AG04449 (cell line): ENCODE results near the gene OR2A2.
"Not testable (repeated sequence)": the region's sequence is repeated elsewhere in the genome, so short reads cannot be mapped to it uniquely, and the experiment has no call there.

ENCODE experiments used
- CTCF ChIA-PET: fragments of 350-600 bp; formaldehyde crosslinking; extraction: SDS; loops from one replicate; lab custom pipeline; 2021; ENCODE audit warnings: antibody characterized with exemption; lab: Yijun Ruan, JAX
- POLR2A ChIA-PET: fragments of 400-600, 350-600 bp; formaldehyde crosslinking; extraction: SDS; loops from one replicate; lab custom pipeline; 2020; ENCODE audit warnings: antibody characterized with exemption, inconsistent platforms; lab: Yijun Ruan, JAX
- DNase-seq: peaks from one replicate; pipeline ENCODE4 v3.0.0-alpha.2; 2010; ENCODE audit warnings: low read depth, low spot score
- H3K4me3 ChIP-seq: 2 replicates; pipeline ENCODE4 v1.5.1; 2011; ENCODE audit warnings: low read depth, mild to moderate bottlenecking, control low read depth, low read length
- CTCF ChIP-seq: IDR thresholded peaks from one replicate; pipeline ENCODE4 v1.5.1; 2011; ENCODE audit warnings: mild to moderate bottlenecking, moderate library complexity, low read length, control low read depth, inconsistent platforms; ENCODE audit not compliant: insufficient read depth; ENCODE audit errors: missing control alignments

The OR2A2 gene

DNA sequence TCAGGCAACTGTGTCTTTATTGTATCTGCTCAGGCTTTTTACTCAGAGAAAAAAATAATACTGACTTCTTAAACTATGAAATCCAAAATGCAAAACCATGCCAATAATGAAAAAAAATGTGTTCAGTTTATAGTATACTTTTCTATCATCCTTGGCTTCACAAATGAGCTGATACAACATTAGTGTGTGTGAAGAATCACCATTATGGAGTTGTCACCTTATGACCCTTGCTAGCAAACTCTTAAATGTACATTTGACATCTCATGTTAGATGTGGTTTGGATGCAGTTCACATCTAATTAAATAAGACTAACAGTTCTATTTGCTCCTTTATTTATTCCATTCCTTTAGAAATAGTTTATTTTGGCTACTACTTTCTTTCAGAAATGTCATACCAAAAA lies 4.2 kb upstream of the OR2A2 start:
- CTCF ChIA-PET: no interaction called here
- POLR2A ChIA-PET: no interaction called here
- DNase-seq: no peak
- TF ChIP-seq CTCF: no peak
- H3K4me3 ChIP-seq: no peak overlapping the region

GRCh38 chr7:144110272-144110671 lies 889 bp downstream of the OR2A2 start:
- no peak overlapping the region for H3K4me3 ChIP-seq
- TF ChIP-seq CTCF: no peak
- ChIA-PET CTCF (interaction anchor here (1.2 kb wide), 1 partner anchor 18 kb away, joined by 3 read pairs; no protein-coding TSS in a partner anchor), POLR2A (no interaction called here)
- no peak for DNase-seq

- ChIA-PET POLR2A (no interaction called here), CTCF (interaction anchor here (2.2 kb wide), 1 partner anchor 14 kb away, joined by 7 read pairs; no protein-coding TSS in a partner anchor)
- H3K4me3 ChIP-seq: no peak overlapping the region
- DNase-seq: no peak
- TF ChIP-seq CTCF: no peak
Measured at GRCh38 chr7:144113651-144114050, 4.3 kb downstream of the OR2A2 start.

DNA sequence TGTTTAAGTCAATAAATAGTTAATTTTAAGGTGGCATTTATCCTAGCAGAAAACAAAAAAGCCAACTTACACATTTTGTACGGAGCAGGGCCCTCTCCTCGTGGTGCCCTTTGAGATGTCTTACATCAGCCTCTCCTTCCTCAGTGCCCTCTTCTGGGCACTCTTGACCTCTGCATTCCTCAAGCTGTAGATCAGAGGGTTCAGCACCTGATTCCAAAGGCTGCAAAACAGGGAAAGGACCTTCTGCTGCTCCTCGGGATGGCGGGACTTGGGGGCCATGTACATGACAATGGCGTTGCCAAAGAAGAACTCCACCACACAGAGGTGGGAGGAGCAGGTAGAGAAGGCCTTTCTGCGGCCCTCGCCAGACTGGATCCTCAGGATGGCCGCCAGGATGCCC lies 9.0 kb downstream of the OR2A2 start:
- ChIA-PET POLR2A (no interaction called here), CTCF (no interaction called here)
- no peak overlapping the region for H3K4me3 ChIP-seq
- DNase-seq: no peak
- no peak for TF ChIP-seq CTCF

- no peak for TF ChIP-seq CTCF
- DNase-seq: no peak
- ChIA-PET CTCF (no interaction called here), POLR2A (no interaction called here)
- H3K4me3 ChIP-seq: no peak within 1 kb of the TSS
Measured at GRCh38 chr7:144122876-144123275, 13.5 kb downstream of the OR2A2 start, which contains the start of gene OR2A14. Gene OR2A14, plus strand, starts transcription at chr7:144123176. Its CDS starts 5,937 bp downstream, at chr7:144129113.

DNA sequence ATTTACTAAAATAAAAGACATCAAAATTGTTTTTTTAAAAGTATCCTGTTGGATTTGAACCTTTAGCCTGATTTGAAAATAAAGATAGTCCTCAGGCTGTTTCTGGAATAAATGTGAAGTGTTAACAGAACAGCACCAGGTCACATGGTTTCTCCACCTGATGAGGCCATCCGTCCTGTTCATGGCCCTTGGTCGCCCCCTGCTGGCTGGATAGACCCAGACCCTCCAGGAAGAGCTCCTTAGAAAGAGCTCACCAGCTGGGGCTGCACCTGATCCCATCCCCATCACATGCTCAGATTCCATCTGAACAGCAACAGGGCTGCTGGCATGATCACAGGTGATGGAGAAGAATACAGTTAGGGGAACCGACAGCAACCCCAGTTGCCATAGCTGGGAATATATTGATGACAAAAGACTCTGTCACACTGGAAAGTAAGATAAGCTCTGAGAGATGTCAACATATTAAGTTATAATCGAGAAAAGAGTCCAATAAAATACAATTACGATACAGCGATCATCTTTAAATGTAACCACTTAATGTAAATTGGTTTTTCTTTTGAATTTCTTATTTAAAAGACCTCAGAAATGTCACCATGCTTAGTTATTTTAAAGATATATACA lies 18.4 kb downstream of the OR2A2 start:
- peak; percentile 14 for DNase-seq
- CTCF ChIA-PET: interaction anchor here (0.6 to 1.9 kb wide), 16 partner anchors 9 to 400 kb away, joined by 3 to 12 read pairs (median 4); no protein-coding TSS in a partner anchor
- H3K4me3 ChIP-seq: no peak overlapping the region
- peak; percentile 88 for TF ChIP-seq CTCF
- POLR2A ChIA-PET: no interaction called here

- POLR2A ChIA-PET, H3K4me3 ChIP-seq, DNase-seq: not testable (repeated sequence)
- CTCF ChIA-PET: interaction anchor here (1.9 kb wide), 1 partner anchor 393 kb away, joined by 12 read pairs; no protein-coding TSS in a partner anchor
Measured at GRCh38 chr7:144129601-144130000, 20.2 kb downstream of the OR2A2 start.
